Measurements from ENCODE around the gene RNASEL.

The RNASEL gene

DNA sequence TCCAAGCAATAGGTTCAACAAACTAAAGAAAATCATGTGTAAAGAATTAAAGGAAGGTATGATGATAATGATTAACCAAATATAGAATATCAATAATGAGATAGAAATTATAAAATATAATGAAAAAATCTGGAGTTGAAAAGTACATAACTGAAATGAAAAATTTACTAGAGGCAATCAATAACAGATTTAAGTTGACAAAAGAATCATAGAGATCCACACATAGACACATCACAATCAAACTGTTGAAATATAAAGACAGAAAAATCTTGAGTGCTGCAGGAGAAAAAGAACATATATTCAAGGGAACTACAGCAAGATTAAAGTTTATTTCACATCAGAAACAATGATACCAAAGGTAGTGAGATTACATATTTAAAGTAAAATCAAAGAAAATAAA, 63.7 kb downstream of the RNASEL start:
- TF ChIP-seq, protein P1, sequence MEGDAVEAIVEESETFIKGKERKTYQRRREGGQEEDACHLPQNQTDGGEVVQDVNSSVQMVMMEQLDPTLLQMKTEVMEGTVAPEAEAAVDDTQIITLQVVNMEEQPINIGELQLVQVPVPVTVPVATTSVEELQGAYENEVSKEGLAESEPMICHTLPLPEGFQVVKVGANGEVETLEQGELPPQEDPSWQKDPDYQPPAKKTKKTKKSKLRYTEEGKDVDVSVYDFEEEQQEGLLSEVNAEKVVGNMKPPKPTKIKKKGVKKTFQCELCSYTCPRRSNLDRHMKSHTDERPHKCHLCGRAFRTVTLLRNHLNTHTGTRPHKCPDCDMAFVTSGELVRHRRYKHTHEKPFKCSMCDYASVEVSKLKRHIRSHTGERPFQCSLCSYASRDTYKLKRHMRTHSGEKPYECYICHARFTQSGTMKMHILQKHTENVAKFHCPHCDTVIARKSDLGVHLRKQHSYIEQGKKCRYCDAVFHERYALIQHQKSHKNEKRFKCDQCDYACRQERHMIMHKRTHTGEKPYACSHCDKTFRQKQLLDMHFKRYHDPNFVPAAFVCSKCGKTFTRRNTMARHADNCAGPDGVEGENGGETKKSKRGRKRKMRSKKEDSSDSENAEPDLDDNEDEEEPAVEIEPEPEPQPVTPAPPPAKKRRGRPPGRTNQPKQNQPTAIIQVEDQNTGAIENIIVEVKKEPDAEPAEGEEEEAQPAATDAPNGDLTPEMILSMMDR (conservative IDR thresholded peaks at IDR 0.05), result no peak
- no peak for TF ChIP-seq ZFX (IDR thresholded peaks at IDR 0.05)
- no peak overlapping the region for H3K27ac ChIP-seq

Data from C4-2B (cell line).